Neuronal stem cell (in vitro differentiated cells): ENCODE measurements around the gene NFX1.
A peak's percentile ranks its signal among the peaks of the same experiment; 100 is the strongest.
"Not testable (repeated sequence)": the region's sequence is repeated elsewhere in the genome, so short reads cannot be mapped to it uniquely, and the experiment has no call there.

Source experiments
- DNase-seq: peaks from one replicate; pipeline ENCODE4 v3.0.0-alpha.2; 2013; ENCODE audit warnings: low spot score
- H2AFZ ChIP-seq: one replicate; pipeline ENCODE4 v1.6.1; 2013; ENCODE audit warnings: mild to moderate bottlenecking, low read length, inconsistent platforms
- H2AK5ac ChIP-seq: 2 replicates; pipeline ENCODE4 v1.6.1; 2013; ENCODE audit warnings: low read depth, mild to moderate bottlenecking, inconsistent platforms, low read length, moderate library complexity, mixed read lengths
- H2BK120ac ChIP-seq: 2 replicates; pipeline ENCODE4 v1.6.1; 2013; ENCODE audit warnings: low read depth, mild to moderate bottlenecking, inconsistent platforms, low read length, moderate library complexity, mixed read lengths
- H2BK12ac ChIP-seq: one replicate; pipeline ENCODE4 v1.6.1; 2013; ENCODE audit warnings: low read length, inconsistent platforms
- H2BK15ac ChIP-seq: 2 replicates; pipeline ENCODE4 v1.6.1; 2013; ENCODE audit warnings: mild to moderate bottlenecking, low read length, inconsistent platforms, mixed read lengths
- H2BK5ac ChIP-seq: one replicate; pipeline ENCODE4 v1.6.1; 2013; ENCODE audit warnings: inconsistent platforms, mild to moderate bottlenecking, low read length, moderate library complexity
- H3K14ac ChIP-seq: one replicate; pipeline ENCODE4 v1.6.1; 2013; ENCODE audit warnings: low read length, inconsistent platforms
- H3K18ac ChIP-seq: 2 replicates; pipeline ENCODE4 v1.6.1; 2013; ENCODE audit warnings: low read length, inconsistent platforms
- H3K23ac ChIP-seq: 2 replicates; pipeline ENCODE4 v1.6.1; 2013; ENCODE audit warnings: low read depth, mild to moderate bottlenecking, mixed read lengths, low read length, inconsistent platforms; ENCODE audit not compliant: poor library complexity
- H3K27ac ChIP-seq: replicated peaks from 3 replicates; pipeline ENCODE4 v1.5.1; 2013; ENCODE audit warnings: low read length, inconsistent platforms
- H3K27me3 ChIP-seq, 3 experiments: 2 replicates each; pipeline ENCODE4 v1.6.1; 2013; ENCODE audit warnings: low read length in 3 of 3, mild to moderate bottlenecking in 2 of 3, inconsistent platforms in 1 of 3, low read depth in 1 of 3, mixed read lengths in 1 of 3, moderate library complexity in 1 of 3; ENCODE audit not compliant: control insufficient read depth in 3 of 3, insufficient read depth in 3 of 3
- H3K36me3 ChIP-seq, 2 donors: replicated peaks in 1 of 2; 2 replicates each; pipeline ENCODE4 v1.6.1; 2013; ENCODE audit warnings: low read length in 2 of 2; ENCODE audit not compliant: control insufficient read depth in 2 of 2, insufficient read depth in 2 of 2
- H3K4ac ChIP-seq: 2 replicates; pipeline ENCODE4 v1.6.1; 2013; ENCODE audit warnings: inconsistent platforms, mild to moderate bottlenecking, low read length, moderate library complexity
- H3K4me1 ChIP-seq, 2 donors: 1 replicate in 1 of 2; 2 replicates in 1 of 2; pipeline ENCODE4 v1.6.1; 2013; ENCODE audit warnings: low read length in 2 of 2, low read depth in 1 of 2; ENCODE audit not compliant: control insufficient read depth in 2 of 2, insufficient read depth in 1 of 2
- H3K4me2 ChIP-seq: one replicate; pipeline ENCODE4 v1.6.1; 2013; ENCODE audit warnings: mild to moderate bottlenecking, low read length, inconsistent platforms; ENCODE audit not compliant: insufficient read depth, poor library complexity, severe bottlenecking
- H3K4me3 ChIP-seq, 2 donors: 2 replicates each; pipeline ENCODE4 v1.5.1; 2013; ENCODE audit warnings: low read length in 2 of 2, mild to moderate bottlenecking in 2 of 2, inconsistent platforms in 1 of 2, moderate library complexity in 1 of 2
- H3K79me1 ChIP-seq: one replicate; pipeline ENCODE4 v1.6.1; 2013; ENCODE audit warnings: low read depth, mild to moderate bottlenecking, inconsistent platforms, low read length, moderate library complexity
- H3K9ac ChIP-seq: one replicate; pipeline ENCODE4 v1.6.1; 2013; ENCODE audit warnings: mild to moderate bottlenecking, low read depth, low read length, inconsistent platforms; ENCODE audit not compliant: poor library complexity
- H3K9me3 ChIP-seq, 2 donors: replicated peaks in 1 of 2; 2 replicates each; pipeline versions ENCODE3 to v1.6.1; 2013; ENCODE audit warnings: low read length in 2 of 2, mild to moderate bottlenecking in 2 of 2, inconsistent platforms in 1 of 2, low read depth in 1 of 2, mixed read lengths in 1 of 2, moderate library complexity in 1 of 2; ENCODE audit not compliant: control insufficient read depth in 2 of 2, insufficient read depth in 1 of 2
- H4K8ac ChIP-seq: one replicate; pipeline ENCODE4 v1.6.1; 2013; ENCODE audit warnings: low read depth, mild to moderate bottlenecking, inconsistent platforms, low read length, moderate library complexity
- H4K91ac ChIP-seq: one replicate; pipeline ENCODE4 v1.6.1; 2013; ENCODE audit warnings: low read length, low read depth, mild to moderate bottlenecking, inconsistent platforms; ENCODE audit not compliant: poor library complexity
- WGBS, 2 donors: extraction: QIAGEN DNeasy Blood & Tissue Kit; methylation state at CpG; one replicate each; pipeline ENCODE4 v1.1.7; 2013; ENCODE audit warnings: missing lambda C conversion rate in 2 of 2, mixed read lengths in 1 of 2; ENCODE audit not compliant: insufficient read length in 2 of 2, insufficient replicate concordance in 1 of 2; ENCODE audit errors: extremely low coverage in 2 of 2; 5-methylcytosine and 5-hydroxymethylcytosine counted together

Gene NFX1

GRCh38 chr9:33380390-33381094, 90.2 kb downstream of the NFX1 start:
- H3K4ac ChIP-seq: no peak overlapping the region
- peak overlapping the region; percentile 71 for H2BK15ac ChIP-seq
- no peaks in the 10 kb centered on the region for H3K36me3 ChIP-seq
- H2AFZ ChIP-seq: peak overlapping the region; percentile 77
- no peak overlapping the region for H3K4me2 ChIP-seq
- peaks cover 6% of the 10 kb centered on the region in 2 donors for H3K4me1 ChIP-seq
- no peak overlapping the region for H3K27ac ChIP-seq
- no peaks in the 10 kb centered on the region for H3K9me3 ChIP-seq
- H3K23ac ChIP-seq: no peak overlapping the region
- H2BK5ac ChIP-seq: no peak overlapping the region
- peak overlapping the region; percentile 19 for H4K91ac ChIP-seq
- H2BK120ac ChIP-seq: no peak overlapping the region
- no CpG with 5 or more reads among the region's 5 CpGs for WGBS, 2 donors
- H2BK12ac ChIP-seq: peak overlapping the region; percentile 51
- no peaks in the 10 kb centered on the region for H3K27me3 ChIP-seq
- no peak overlapping the region for H3K4me3 ChIP-seq
- no peak overlapping the region for H2AK5ac ChIP-seq
- H3K79me1 ChIP-seq: no peaks in the 10 kb centered on the region
- H3K14ac ChIP-seq: no peak overlapping the region
- no peak overlapping the region for H3K18ac ChIP-seq
- DNase-seq: no peak
- no peak overlapping the region for H3K9ac ChIP-seq
- no peak overlapping the region for H4K8ac ChIP-seq

- H3K9me3 ChIP-seq: no peaks in the 10 kb centered on the region
- H3K4me1 ChIP-seq: peaks cover 6% of the 10 kb centered on the region in 2 donors
- H3K27me3 ChIP-seq: no peaks in the 10 kb centered on the region
- H4K91ac ChIP-seq: peak overlapping the region; percentile 19
- H3K27ac ChIP-seq: no peak overlapping the region
- WGBS, 2 donors: no CpG with 5 or more reads among the region's 11 CpGs
- H3K9ac ChIP-seq: peak overlapping the region; percentile 44
- H2BK120ac ChIP-seq: peak overlapping the region; percentile 48
- no peak overlapping the region for H3K4ac ChIP-seq
- no peak overlapping the region for H2BK5ac ChIP-seq
- DNase-seq: peak; percentile 23
- H2BK12ac ChIP-seq: no peak overlapping the region
- peak overlapping the region; percentile 77 for H2AFZ ChIP-seq
- H3K36me3 ChIP-seq: no peaks in the 10 kb centered on the region
- peak overlapping the region; percentile 6 for H2AK5ac ChIP-seq
- no peaks in the 10 kb centered on the region for H3K79me1 ChIP-seq
- peak overlapping the region; percentile 8 for H3K23ac ChIP-seq
- H3K14ac ChIP-seq: peak overlapping the region; percentile 32
- H2BK15ac ChIP-seq: peak overlapping the region; percentile 71
- no peak overlapping the region for H3K4me2 ChIP-seq
- no peak overlapping the region for H4K8ac ChIP-seq
- peak overlapping the region; percentile 96 for H3K18ac ChIP-seq
- no peak overlapping the region for H3K4me3 ChIP-seq
Observed at GRCh38 chr9:33381231-33381791, 91.0 kb downstream of the NFX1 start.

GRCh38 chr9:33382397-33382796, 92.1 kb downstream of the NFX1 start:
- H3K4me2 ChIP-seq, H2AK5ac ChIP-seq, H3K79me1 ChIP-seq, H3K18ac ChIP-seq, H3K4me1 ChIP-seq, H2BK120ac ChIP-seq, H4K91ac ChIP-seq, H2BK5ac ChIP-seq, H2AFZ ChIP-seq, H4K8ac ChIP-seq, H3K27ac ChIP-seq, H3K36me3 ChIP-seq, H2BK15ac ChIP-seq, DNase-seq, H3K4me3 ChIP-seq, H3K23ac ChIP-seq, H3K9me3 ChIP-seq, H3K9ac ChIP-seq, H2BK12ac ChIP-seq, H3K14ac ChIP-seq, H3K4ac ChIP-seq, H3K27me3 ChIP-seq: not testable (repeated sequence)
- WGBS, 2 donors: no CpG with 5 or more reads among the region's 10 CpGs

- H2BK5ac ChIP-seq, H3K18ac ChIP-seq, H3K23ac ChIP-seq, H2BK12ac ChIP-seq, H2AFZ ChIP-seq, H3K27ac ChIP-seq, H4K91ac ChIP-seq, H4K8ac ChIP-seq, H3K14ac ChIP-seq, H2BK15ac ChIP-seq, DNase-seq, H3K9ac ChIP-seq, H3K4me2 ChIP-seq, H3K4me3 ChIP-seq, H3K36me3 ChIP-seq, H2BK120ac ChIP-seq, H2AK5ac ChIP-seq, H3K79me1 ChIP-seq, H3K27me3 ChIP-seq, H3K9me3 ChIP-seq, H3K4ac ChIP-seq: not testable (repeated sequence)
- H3K4me1 ChIP-seq: peaks cover 6 to 13% of the 10 kb centered on the region in 2 donors
- no CpG with 5 or more reads among the region's 11 CpGs for WGBS, 2 donors
Observed at GRCh38 chr9:33383396-33383795, 93.1 kb downstream of the NFX1 start.
